ENCODE data around the gene NDST1. TPM values are rescaled to one million over a fixed set of nuclear protein-coding genes. Genes with fewer than 3 reads are reported as not detected.

NDST1 gene
- total RNA-seq, 1 experiment from 2014 or later, result 42.6 TPM

- Histone ChIP-seq H3K9me3 (ENCODE audit: low read length) (no peaks in the 10 kb centered on the region), H3F3A (ENCODE audit: low read length, unreplicated experiment) (peaks cover 4% of the 10 kb centered on the region), H3K9ac (ENCODE audit: low read length) (no peak overlapping the region), H3K36me3 (ENCODE audit: low read depth, low read length) (peaks cover 11% of the 10 kb centered on the region; the same call in 1 of the 2 replicates), H4K20me1 (ENCODE audit: low read length) (peaks cover 23% of the 10 kb centered on the region; the same call in 1 of the 2 replicates), H3K79me2 (ENCODE audit: low read length) (peaks cover 88% of the 10 kb centered on the region), H3K27me3 (ENCODE audit: low read length) (no peaks in the 10 kb centered on the region), H3K4me3 (ENCODE audit: low read length) (no peak overlapping the region), H3K27ac (ENCODE audit: low read length) (no peak overlapping the region), H2AFZ (ENCODE audit: low read length) (no peak overlapping the region), H3K9me2 (replicated peaks; ENCODE audit: low read length) (no peaks in the 10 kb centered on the region), H3K4me2 (ENCODE audit: low read length) (no peak overlapping the region), H3K4me1 (ENCODE audit: insufficient read depth, low read length) (peaks cover 28% of the 10 kb centered on the region)
- no peak for TF ChIP-seq EZH2phosphoT487 (IDR thresholded peaks at IDR 0.05; ENCODE audit: borderline replicate concordance, low read length)
- TF ChIP-seq EZH2 (IDR thresholded peaks at IDR 0.05; ENCODE audit: low read length, unreplicated experiment), result no peak
- TF ChIP-seq CTCF (conservative IDR thresholded peaks at IDR 0.05; ENCODE audit: low read depth, low read length), result no peak
- CTCF ChIA-PET, result no interaction called here
- DNase-seq (no peak), ATAC-seq (no peak)
- intact Hi-C loops (cut with micrococcal nuclease), result no loop called here
- no TSS peak for BruUV-seq (replicated peaks)
- POLR2A ChIA-PET (ENCODE audit: unreplicated experiment), result no interaction called here
Observed at GRCh38 chr5:150519560-150519945, 11.6 kb downstream of the NDST1 start.

- Histone ChIP-seq H4K20me1 (ENCODE audit: low read length) (peaks cover 23% of the 10 kb centered on the region; the same call in 1 of the 2 replicates), H3F3A (ENCODE audit: low read length, unreplicated experiment) (peaks cover 4% of the 10 kb centered on the region), H3K79me2 (ENCODE audit: low read length) (peaks cover 88% of the 10 kb centered on the region), H3K4me3 (ENCODE audit: low read length) (no peak overlapping the region), H2AFZ (ENCODE audit: low read length) (no peak overlapping the region), H3K4me1 (ENCODE audit: insufficient read depth, low read length) (peaks cover 24% of the 10 kb centered on the region), H3K27me3 (ENCODE audit: low read length) (no peaks in the 10 kb centered on the region), H3K27ac (ENCODE audit: low read length) (no peak overlapping the region), H3K9me3 (ENCODE audit: low read length) (no peaks in the 10 kb centered on the region), H3K9me2 (replicated peaks; ENCODE audit: low read length) (no peaks in the 10 kb centered on the region), H3K9ac (ENCODE audit: low read length) (no peak overlapping the region), H3K4me2 (ENCODE audit: low read length) (no peak overlapping the region), H3K36me3 (ENCODE audit: low read depth, low read length) (peaks cover 12% of the 10 kb centered on the region; the same call in 1 of the 2 replicates)
- ChIA-PET CTCF (no interaction called here), POLR2A (ENCODE audit: unreplicated experiment) (no interaction called here)
- no TSS peak for BruUV-seq (replicated peaks)
- DNase-seq (no peak), ATAC-seq (no peak)
- TF ChIP-seq CTCF (conservative IDR thresholded peaks at IDR 0.05; ENCODE audit: low read depth, low read length) (no peak), EZH2phosphoT487 (IDR thresholded peaks at IDR 0.05; ENCODE audit: borderline replicate concordance, low read length) (no peak), EZH2 (IDR thresholded peaks at IDR 0.05; ENCODE audit: low read length, unreplicated experiment) (no peak)
- intact Hi-C loops (cut with micrococcal nuclease), result no loop called here
Observed at GRCh38 chr5:150519978-150520377, 12.0 kb downstream of the NDST1 start.

- Histone ChIP-seq H4K20me1 (ENCODE audit: low read length) (peaks cover 22% of the 10 kb centered on the region; the same call in 1 of the 2 replicates), H3K79me2 (ENCODE audit: low read length) (peaks cover 89% of the 10 kb centered on the region), H3K4me1 (ENCODE audit: insufficient read depth, low read length) (peaks cover 17% of the 10 kb centered on the region), H3K9me2 (replicated peaks; ENCODE audit: low read length) (no peaks in the 10 kb centered on the region), H3K27ac (ENCODE audit: low read length) (no peak overlapping the region), H3K4me2 (ENCODE audit: low read length) (no peak overlapping the region), H3F3A (ENCODE audit: low read length, unreplicated experiment) (peaks cover 4% of the 10 kb centered on the region), H3K9me3 (ENCODE audit: low read length) (no peaks in the 10 kb centered on the region), H2AFZ (ENCODE audit: low read length) (no peak overlapping the region), H3K4me3 (ENCODE audit: low read length) (no peak overlapping the region), H3K36me3 (ENCODE audit: low read depth, low read length) (peaks cover 12% of the 10 kb centered on the region; the same call in 1 of the 2 replicates), H3K9ac (ENCODE audit: low read length) (no peak overlapping the region), H3K27me3 (ENCODE audit: low read length) (no peaks in the 10 kb centered on the region)
- TF ChIP-seq EZH2phosphoT487 (IDR thresholded peaks at IDR 0.05; ENCODE audit: borderline replicate concordance, low read length) (no peak), EZH2 (IDR thresholded peaks at IDR 0.05; ENCODE audit: low read length, unreplicated experiment) (no peak), CTCF (conservative IDR thresholded peaks at IDR 0.05; ENCODE audit: low read depth, low read length) (no peak)
- ATAC-seq (no peak), DNase-seq (no peak)
- intact Hi-C loops (cut with micrococcal nuclease), result no loop called here
- POLR2A ChIA-PET (ENCODE audit: unreplicated experiment), result no interaction called here
- CTCF ChIA-PET, result no interaction called here
- BruUV-seq (replicated peaks), result no TSS peak
Observed at GRCh38 chr5:150520747-150521521, 13.0 kb downstream of the NDST1 start.
